ENCODE data around the gene KIRREL3.

GRCh38 chr11:126793596-126793995, 207.0 kb downstream of the KIRREL3 start:
- no peak for TF ChIP-seq EZH2phosphoT487 (IDR thresholded peaks at IDR 0.05; ENCODE audit: insufficient read depth, low read depth)
- no peak for TF ChIP-seq EZH2 (IDR thresholded peaks at IDR 0.05; ENCODE audit: insufficient read depth, poor library complexity, severe bottlenecking)
